IMR-90 (cell line): ENCODE data around the gene PRKRA. TPM values are rescaled to one million over a fixed set of nuclear protein-coding genes. Genes with fewer than 3 reads are reported as not detected.

Experiments used
- ATAC-seq: fragments of 200-7000 bp; cut with Tn5 transposase; 2 replicates; pipeline ENCODE4 v1.9.1; 2020; ENCODE audit warnings: low read depth, mild to moderate bottlenecking, moderate library complexity
- BruUV-seq: library from RNA; stranded (reverse); fragments of 400-500 nt; replicated peaks from 2 replicates; lab custom pipeline; 2021; lab: Mats Ljungman, UMichigan
- CTCF ChIA-PET: fragments of 300-600 bp; formaldehyde crosslinking; extraction: SDS; loops from one replicate; lab custom pipeline; 2021; ENCODE audit warnings: antibody characterized with exemption; lab: Yijun Ruan, JAX
- POLR2A ChIA-PET: fragments of 300-600 bp; sonication (Branson Sonifier 250); formaldehyde crosslinking; loops from one replicate; lab custom pipeline; 2022; ENCODE audit warnings: antibody characterized with exemption; ENCODE audit not compliant: unreplicated experiment; lab: Charles Lee
- DNase-seq: peaks from one replicate; pipeline ENCODE4 v3.0.0; 2013
- H2AFZ ChIP-seq: replicated peaks from 2 replicates; pipeline ENCODE3; 2013; ENCODE audit warnings: low read length, mild to moderate bottlenecking; ENCODE audit not compliant: poor library complexity
- H2AK5ac ChIP-seq: 2 replicates; pipeline ENCODE4 v1.6.1; 2013; ENCODE audit warnings: low read depth, low read length, inconsistent platforms
- H2AK9ac ChIP-seq: replicated peaks from 2 replicates; pipeline ENCODE3; 2013; ENCODE audit warnings: mild to moderate bottlenecking, low read depth, low read length, moderate library complexity; ENCODE audit not compliant: poor library complexity
- H2BK120ac ChIP-seq: 2 replicates; pipeline ENCODE4 v1.6.1; 2013; ENCODE audit warnings: low read depth, low read length, inconsistent platforms
- H2BK15ac ChIP-seq: 3 replicates; pipeline ENCODE4 v1.6.1; 2013; ENCODE audit warnings: low read depth, low read length, inconsistent platforms
- H2BK20ac ChIP-seq: 2 replicates; pipeline ENCODE4 v1.6.1; 2013; ENCODE audit warnings: low read depth, mild to moderate bottlenecking, inconsistent platforms, low read length, moderate library complexity
- H2BK5ac ChIP-seq: 2 replicates; pipeline ENCODE4 v1.6.1; 2013; ENCODE audit warnings: mild to moderate bottlenecking, low read depth, low read length, inconsistent platforms; ENCODE audit not compliant: poor library complexity, severe bottlenecking
- H3K14ac ChIP-seq: replicated peaks from 2 replicates; pipeline ENCODE4 v1.6.1; 2013; ENCODE audit warnings: low read depth, low read length, inconsistent platforms
- H3K18ac ChIP-seq: 2 replicates; pipeline ENCODE4 v1.6.1; 2013; ENCODE audit warnings: low read depth, low read length, control low read depth
- H3K23ac ChIP-seq: 2 replicates; pipeline ENCODE4 v1.6.1; 2013; ENCODE audit warnings: low read depth, low read length, inconsistent platforms
- H3K27ac ChIP-seq: 2 replicates; pipeline ENCODE4 v1.5.1; 2013; ENCODE audit warnings: mild to moderate bottlenecking, control low read depth, low read length; ENCODE audit not compliant: insufficient read depth
- H3K27me3 ChIP-seq: 2 replicates; pipeline ENCODE4 v1.6.1; 2013; ENCODE audit warnings: low read length; ENCODE audit not compliant: control insufficient read depth, insufficient read depth
- H3K36me3 ChIP-seq: 2 replicates; pipeline ENCODE4 v1.6.1; 2013; ENCODE audit warnings: low read length, mixed read lengths; ENCODE audit not compliant: control insufficient read depth, insufficient read depth
- H3K4ac ChIP-seq: 2 replicates; pipeline ENCODE4 v1.6.1; 2013; ENCODE audit warnings: low read depth, low read length, inconsistent platforms
- H3K4me1 ChIP-seq: 2 replicates; pipeline ENCODE4 v1.6.1; 2013; ENCODE audit warnings: low read length, mixed read lengths; ENCODE audit not compliant: control insufficient read depth, insufficient read depth
- H3K4me2 ChIP-seq: 2 replicates; pipeline ENCODE4 v1.6.1; 2013; ENCODE audit warnings: low read depth, mild to moderate bottlenecking, control low read depth, low read length, moderate library complexity
- H3K4me3 ChIP-seq: 2 replicates; pipeline ENCODE4 v1.5.1; 2013; ENCODE audit warnings: low read depth, mild to moderate bottlenecking, control low read depth, low read length, moderate library complexity; ENCODE audit not compliant: insufficient read depth
- H3K56ac ChIP-seq: 2 replicates; pipeline ENCODE4 v1.6.1; 2013; ENCODE audit warnings: low read length, inconsistent platforms; ENCODE audit not compliant: insufficient read depth; ENCODE audit errors: extremely low read depth
- H3K79me1 ChIP-seq, 2 experiments: 2 replicates each; pipeline ENCODE4 v1.6.1; 2013; ENCODE audit warnings: low read length in 2 of 2, inconsistent platforms in 1 of 2, low read depth in 1 of 2
- H3K9ac ChIP-seq: 2 replicates; pipeline ENCODE4 v1.6.1; 2013; ENCODE audit warnings: low read depth, low read length, control low read depth
- H3K9me1 ChIP-seq: 2 replicates; pipeline ENCODE4 v1.6.1; 2013; ENCODE audit warnings: low read length, inconsistent platforms; ENCODE audit not compliant: insufficient read depth
- H3K9me3 ChIP-seq: 2 replicates; pipeline ENCODE4 v1.6.1; 2013; ENCODE audit warnings: low read length; ENCODE audit not compliant: control insufficient read depth, insufficient read depth
- H4K20me1 ChIP-seq: 2 replicates; pipeline ENCODE4 v1.6.1; 2013; ENCODE audit warnings: low read length, inconsistent platforms; ENCODE audit not compliant: insufficient read depth
- H4K5ac ChIP-seq: 2 replicates; pipeline ENCODE4 v1.6.1; 2013; ENCODE audit warnings: mild to moderate bottlenecking, low read depth, low read length, control low read depth
- H4K8ac ChIP-seq, 2 experiments: 2 replicates each; pipeline ENCODE4 v1.6.1; 2013; ENCODE audit warnings: low read depth in 2 of 2, low read length in 2 of 2, control low read depth in 1 of 2, inconsistent platforms in 1 of 2
- H4K91ac ChIP-seq: 2 replicates; pipeline ENCODE4 v1.6.1; 2013; ENCODE audit warnings: low read depth, low read length, inconsistent platforms; ENCODE audit not compliant: insufficient read depth
- NFE2L2 ChIP-seq: fragments of 150-350 bp; IDR thresholded peaks from 2 replicates; pipeline ENCODE4 v1.6.1; 2016; ENCODE audit warnings: low read depth, mild to moderate bottlenecking, low read length
- RCOR1 ChIP-seq: IDR thresholded peaks from 2 replicates; pipeline ENCODE4 v1.6.1; 2012; ENCODE audit warnings: mild to moderate bottlenecking, low read length, improper control_type of control experiment; ENCODE audit not compliant: insufficient replicate concordance
- SMC3 ChIP-seq: fragments of 150-350 bp; IDR thresholded peaks from 2 replicates; pipeline ENCODE4 v1.6.1; 2016; ENCODE audit warnings: low read depth, mild to moderate bottlenecking, antibody characterized with exemption, low read length, moderate library complexity
- WGBS, 2 experiments: methylation state at CpG; one replicate each; pipeline versions ENCODE4 v1.1.5 to v1.1.7; 2013; ENCODE audit warnings: missing lambda C conversion rate in 2 of 2; ENCODE audit not compliant: insufficient read length in 1 of 2; ENCODE audit errors: extremely low coverage in 2 of 2; 5-methylcytosine and 5-hydroxymethylcytosine counted together
- dilution Hi-C: fragments of 300-500 bp; cut with HindIII; formaldehyde crosslinking; loops from one replicate; pipeline ENCODE4 v1.14.3; 2018; ENCODE audit warnings: low sequenced_read_pairs; ENCODE audit not compliant: unreplicated experiment
- in situ Hi-C: fragments of 300-500 bp; cut with MboI; formaldehyde crosslinking; loops from 3 replicates; pipeline ENCODE4 v1.14.3; 2019; ENCODE audit warnings: low sequenced_read_pairs, inconsistent platforms, mixed read lengths
- intact Hi-C: fragments of 100-400 bp; cut with micrococcal nuclease; formaldehyde crosslinking; loops from 2 replicates; pipeline ENCODE4 v1.10.0; 2022
- polyA plus RNA-seq, 3 experiments: library from polyadenylated mRNA; depleted of rRNA; stranded (reverse); fragments of >200 nt; gene quantifications; 2 replicates each; pipeline ENCODE4 v1.2.3, GENCODE V29; 2012; ENCODE audit warnings: low replicate concordance in 1 of 3
- total RNA-seq: library from RNA; depleted of rRNA; stranded (reverse); fragments of >200 nt; gene quantifications from 2 replicates; pipeline ENCODE4 v1.2.3, GENCODE V29; 2012

The PRKRA gene
- total and polyA plus RNA-seq, 2 of the 4 experiments (the other 2 are of a cell fraction): 39.5 to 53.6 TPM

DNA sequence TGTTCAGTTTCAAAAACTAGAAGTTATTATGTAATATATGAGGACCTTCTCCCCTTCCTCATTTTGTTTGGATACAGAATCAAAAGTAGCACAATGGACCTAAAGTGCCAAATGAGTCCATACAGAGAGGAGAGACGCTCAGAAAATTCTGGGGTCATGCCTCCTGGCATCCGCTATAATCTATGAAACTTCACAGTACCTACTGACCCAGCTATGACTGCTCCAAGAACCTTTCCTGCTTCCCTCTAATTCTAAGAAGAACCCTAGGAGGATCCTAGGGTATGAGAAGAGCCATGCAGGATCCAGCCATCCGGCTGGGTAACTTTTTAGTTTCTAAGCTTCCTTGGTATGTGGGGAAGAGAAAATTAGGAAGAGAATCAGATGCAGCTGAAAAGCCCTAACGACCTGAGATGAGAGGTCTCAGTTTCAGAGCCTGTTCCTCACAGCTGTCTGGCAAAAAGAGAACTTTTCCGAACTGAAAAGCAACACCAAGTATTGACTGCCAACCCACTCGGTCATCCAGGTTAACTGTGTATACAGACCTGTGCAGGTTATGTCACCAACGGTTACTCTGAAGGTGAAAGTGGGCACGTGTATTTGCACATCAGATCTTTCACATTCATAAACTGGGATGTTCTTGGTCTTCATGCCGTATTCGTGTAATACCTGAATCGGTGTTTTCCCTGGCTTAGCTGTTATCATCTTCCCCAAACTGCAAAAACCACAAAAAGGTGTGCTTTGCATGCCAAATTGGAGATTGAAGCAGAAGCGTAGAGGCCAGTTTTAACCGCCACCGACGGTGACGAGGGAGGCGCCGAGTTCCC, 1.1 kb downstream of the PRKRA start:
- no peak overlapping the region for H2BK20ac ChIP-seq
- H2BK120ac ChIP-seq: no peak overlapping the region
- in situ Hi-C loops: no loop called here
- 0 out of 2 replicates have a peak, but pooled peaks cover 2% of the 10 kb centered on the region for H3K9me1 ChIP-seq
- ChIA-PET CTCF (no interaction called here), POLR2A (no interaction called here)
- H3K4me1 ChIP-seq: peaks cover 6% of the 10 kb centered on the region
- intact Hi-C loops: loop anchor here (1.0 kb wide), 1 partner anchor 14 kb away; no protein-coding TSS in a partner anchor
- ATAC-seq (no peak), DNase-seq (peak; percentile 11)
- H3K18ac ChIP-seq: no peak overlapping the region
- peak overlapping the region; percentile 66 for H2AK9ac ChIP-seq
- H4K5ac ChIP-seq: no peak overlapping the region
- no peak for TF ChIP-seq RCOR1
- TF ChIP-seq SMC3: no peak
- no peak for TF ChIP-seq NFE2L2
- H3K9ac ChIP-seq: peak overlapping the region; percentile 91
- H2AFZ ChIP-seq: peak overlapping the region; percentile 98
- peak overlapping the region; percentile 6; the same call in 1 of the 2 replicates for H2AK5ac ChIP-seq
- H2BK5ac ChIP-seq: no peak overlapping the region
- no peaks in the 10 kb centered on the region for H3K27me3 ChIP-seq
- peak overlapping the region; percentile 37; the same call in 1 of the 2 replicates for H3K4ac ChIP-seq
- peaks cover 16% of the 10 kb centered on the region for H3K36me3 ChIP-seq
- H3K56ac ChIP-seq: peak overlapping the region; percentile 49; the same call in 1 of the 2 replicates
- H3K79me1 ChIP-seq: peaks cover 21 to 34% of the 10 kb centered on the region in 2 experiments
- dilution Hi-C loops: no loop called here
- peak overlapping the region; percentile 96 for H3K23ac ChIP-seq
- H3K9me3 ChIP-seq: no peaks in the 10 kb centered on the region
- H4K91ac ChIP-seq: no peak overlapping the region
- H3K27ac ChIP-seq: peak overlapping the region; percentile 59
- 60% methylated on average over 1 of the region's 18 CpGs; no CpG with 5 or more reads in 1 of the 2 experiments for WGBS, 2 experiments
- peak overlapping the region; percentile 84 for H3K14ac ChIP-seq
- H4K20me1 ChIP-seq: peaks cover 9% of the 10 kb centered on the region; the same call in 1 of the 2 replicates
- no peak overlapping the region for H2BK15ac ChIP-seq
- peak overlapping the region; percentile 98 for H3K4me2 ChIP-seq
- H3K4me3 ChIP-seq: peak overlapping the region; percentile 86
- H4K8ac ChIP-seq: peak overlapping the region in 1 of 2 experiments; percentile 20; a peak in 1 of 4 replicates
- BruUV-seq: no TSS peak
